Gastroesophageal sphincter (tissue), 3 donors: Measurements from ENCODE around the gene DLGAP4.

Experiments used
- POLR2A ChIP-seq, 2 donors: fragments of 450-650 bp; IDR thresholded peaks; one replicate each; pipeline ENCODE4 v1.6.1; 2017; ENCODE audit warnings: antibody characterized with exemption in 2 of 2, mild to moderate bottlenecking in 2 of 2, moderate library complexity in 1 of 2
- TF ChIP-seq, protein P1 (sequence below), 4 experiments: fragments of 200-600 bp in 2 of 4; fragments of 450-650 bp in 2 of 4; sonication (generic) in 1 of 4; IDR thresholded peaks; one replicate each; pipeline ENCODE4 v1.5.1; 2017 to 2019; ENCODE audit warnings: antibody characterized with exemption in 4 of 4, mild to moderate bottlenecking in 2 of 4, moderate library complexity in 2 of 4

DNA sequence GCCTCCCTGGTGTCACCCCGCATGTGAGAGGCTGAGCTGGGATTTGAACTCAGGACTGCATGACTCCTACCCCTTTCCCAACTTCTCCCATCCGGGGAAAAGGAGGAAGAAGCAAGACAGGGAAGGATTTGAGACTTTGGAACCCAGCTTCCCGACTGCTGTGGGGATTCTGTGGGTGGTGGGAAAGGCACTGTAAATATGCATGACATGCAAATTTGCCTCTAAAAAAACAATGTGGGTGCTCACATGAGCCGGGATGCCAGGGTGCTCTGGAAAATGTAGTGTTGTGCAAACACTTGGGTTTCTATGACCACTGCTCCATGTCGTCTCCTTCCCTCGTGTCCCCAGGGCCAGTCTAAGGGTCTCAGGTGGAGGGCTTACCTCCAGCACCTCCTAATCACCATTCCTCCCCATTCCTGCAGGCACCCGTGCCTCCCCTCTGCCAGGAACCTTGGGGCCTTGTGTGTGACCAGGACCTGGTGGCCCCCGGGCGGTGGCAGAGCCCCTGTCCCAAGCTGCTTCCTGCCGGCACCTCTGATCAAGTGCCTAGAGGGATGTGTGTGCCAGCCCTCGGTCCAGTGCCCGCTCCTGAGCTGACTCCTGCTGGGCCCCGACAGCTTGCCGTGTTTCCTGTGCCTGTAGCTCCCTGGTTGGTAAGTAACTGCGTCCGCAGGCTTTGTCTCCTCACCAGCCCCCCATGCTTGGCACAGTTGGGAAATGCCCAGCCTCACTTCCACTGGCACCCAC lies 60.7 kb downstream of the DLGAP4 start:
- no peak for TF ChIP-seq POLR2A (IDR thresholded peaks at IDR 0.05)
- TF ChIP-seq, protein P1, sequence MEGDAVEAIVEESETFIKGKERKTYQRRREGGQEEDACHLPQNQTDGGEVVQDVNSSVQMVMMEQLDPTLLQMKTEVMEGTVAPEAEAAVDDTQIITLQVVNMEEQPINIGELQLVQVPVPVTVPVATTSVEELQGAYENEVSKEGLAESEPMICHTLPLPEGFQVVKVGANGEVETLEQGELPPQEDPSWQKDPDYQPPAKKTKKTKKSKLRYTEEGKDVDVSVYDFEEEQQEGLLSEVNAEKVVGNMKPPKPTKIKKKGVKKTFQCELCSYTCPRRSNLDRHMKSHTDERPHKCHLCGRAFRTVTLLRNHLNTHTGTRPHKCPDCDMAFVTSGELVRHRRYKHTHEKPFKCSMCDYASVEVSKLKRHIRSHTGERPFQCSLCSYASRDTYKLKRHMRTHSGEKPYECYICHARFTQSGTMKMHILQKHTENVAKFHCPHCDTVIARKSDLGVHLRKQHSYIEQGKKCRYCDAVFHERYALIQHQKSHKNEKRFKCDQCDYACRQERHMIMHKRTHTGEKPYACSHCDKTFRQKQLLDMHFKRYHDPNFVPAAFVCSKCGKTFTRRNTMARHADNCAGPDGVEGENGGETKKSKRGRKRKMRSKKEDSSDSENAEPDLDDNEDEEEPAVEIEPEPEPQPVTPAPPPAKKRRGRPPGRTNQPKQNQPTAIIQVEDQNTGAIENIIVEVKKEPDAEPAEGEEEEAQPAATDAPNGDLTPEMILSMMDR (IDR thresholded peaks at IDR 0.05): no peak
